ENCODE measurements around the gene HNRNPUL1. TPM values are rescaled to one million over a fixed set of nuclear protein-coding genes. Genes with fewer than 3 reads are reported as not detected.

HNRNPUL1 gene
- total RNA-seq, 1 experiment from 2014 or later = 315 TPM

DNA sequence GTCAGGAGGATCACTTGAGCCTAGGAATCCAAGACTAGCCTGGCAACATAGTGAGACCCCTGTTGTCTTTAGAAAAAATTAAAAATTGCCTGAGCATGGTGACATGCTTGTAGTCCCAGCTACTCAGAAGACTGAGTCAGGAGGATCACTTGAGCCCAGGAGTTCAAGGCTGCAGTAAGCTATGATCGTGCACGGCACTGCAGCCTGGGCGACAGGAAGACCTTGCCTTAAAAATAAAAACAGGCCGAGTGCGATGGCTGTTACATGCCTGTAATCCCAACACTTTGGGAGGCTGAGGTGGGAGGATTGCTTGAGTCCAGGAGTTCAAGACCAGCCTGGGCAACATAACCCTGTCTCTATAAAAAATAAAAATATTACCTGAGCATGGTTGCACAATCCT lies 5.4 kb downstream of the HNRNPUL1 start:
- no CpG with 5 or more reads among the region's 5 CpGs for WGBS (ENCODE audit: extremely low coverage, insufficient read length, low lambda C conversion rate)
- Histone ChIP-seq H2BK5ac (ENCODE audit: insufficient read length, low read length) (no peak overlapping the region), H4K20me1 (ENCODE audit: control insufficient read depth, insufficient read depth, insufficient read length) (no peaks in the 10 kb centered on the region), H4K91ac (ENCODE audit: insufficient read length, low read depth, low read length) (no peak overlapping the region), H3K4me1 (ENCODE audit: insufficient read depth, low read length) (no peaks in the 10 kb centered on the region), H3K79me2 (ENCODE audit: insufficient read depth, low read length) (peaks cover 28% of the 10 kb centered on the region), H2BK15ac (ENCODE audit: low read depth, low read length) (no peak overlapping the region), H3K4ac (ENCODE audit: low read depth, low read length) (no peak overlapping the region), H3K79me1 (ENCODE audit: insufficient read depth, low read depth, low read length, poor library complexity, severe bottlenecking) (peaks cover 11% of the 10 kb centered on the region), H2AK5ac (ENCODE audit: insufficient read length, low read length) (no peak overlapping the region), H2BK20ac (ENCODE audit: low read depth, low read length, poor library complexity, severe bottlenecking) (no peak overlapping the region), H3K9me3 (ENCODE audit: control insufficient read depth, low read depth, low read length) (no peaks in the 10 kb centered on the region), H3K27me3 (ENCODE audit: insufficient read depth, low read length) (no peaks in the 10 kb centered on the region), H2AFZ (ENCODE audit: low read length) (no peak overlapping the region), H2BK12ac (ENCODE audit: insufficient read length, low read depth, low read length) (no peak overlapping the region), H3K4me2 (ENCODE audit: insufficient read depth, insufficient read length, low read length) (no peak overlapping the region), H3K14ac (ENCODE audit: insufficient read depth, low read length) (no peak overlapping the region), H3K23ac (ENCODE audit: insufficient read length, low read depth, low read length) (no peak overlapping the region), H3K56ac (ENCODE audit: insufficient read length, low read depth, low read length) (no peak overlapping the region), H2BK120ac (ENCODE audit: low read depth, low read length, poor library complexity, severe bottlenecking) (no peak overlapping the region), H3K9ac (ENCODE audit: extremely low read depth, insufficient read length, low read length) (no peak overlapping the region), H4K8ac (replicated peaks; ENCODE audit: insufficient read length, low read depth, low read length) (no peak overlapping the region), H3T11ph (ENCODE audit: low read length) (no peak overlapping the region), H3K23me2 (ENCODE audit: insufficient read length, low read depth, low read length, poor library complexity, severe bottlenecking) (peaks cover 10% of the 10 kb centered on the region), H3K18ac (ENCODE audit: insufficient read length, low read depth, low read length) (no peak overlapping the region), H3K27ac (ENCODE audit: insufficient read length, low read depth, low read length) (no peak overlapping the region), H4K5ac (ENCODE audit: insufficient read length, low read depth, low read length) (no peak overlapping the region)
- TF ChIP-seq, protein P1, sequence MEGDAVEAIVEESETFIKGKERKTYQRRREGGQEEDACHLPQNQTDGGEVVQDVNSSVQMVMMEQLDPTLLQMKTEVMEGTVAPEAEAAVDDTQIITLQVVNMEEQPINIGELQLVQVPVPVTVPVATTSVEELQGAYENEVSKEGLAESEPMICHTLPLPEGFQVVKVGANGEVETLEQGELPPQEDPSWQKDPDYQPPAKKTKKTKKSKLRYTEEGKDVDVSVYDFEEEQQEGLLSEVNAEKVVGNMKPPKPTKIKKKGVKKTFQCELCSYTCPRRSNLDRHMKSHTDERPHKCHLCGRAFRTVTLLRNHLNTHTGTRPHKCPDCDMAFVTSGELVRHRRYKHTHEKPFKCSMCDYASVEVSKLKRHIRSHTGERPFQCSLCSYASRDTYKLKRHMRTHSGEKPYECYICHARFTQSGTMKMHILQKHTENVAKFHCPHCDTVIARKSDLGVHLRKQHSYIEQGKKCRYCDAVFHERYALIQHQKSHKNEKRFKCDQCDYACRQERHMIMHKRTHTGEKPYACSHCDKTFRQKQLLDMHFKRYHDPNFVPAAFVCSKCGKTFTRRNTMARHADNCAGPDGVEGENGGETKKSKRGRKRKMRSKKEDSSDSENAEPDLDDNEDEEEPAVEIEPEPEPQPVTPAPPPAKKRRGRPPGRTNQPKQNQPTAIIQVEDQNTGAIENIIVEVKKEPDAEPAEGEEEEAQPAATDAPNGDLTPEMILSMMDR (conservative IDR thresholded peaks at IDR 0.05) = no peak
- peaks cover 56 to 93% (median 82%) of the 10 kb centered on the region in 3 experiments for H3K36me3 Mint-ChIP-seq (ENCODE audit: insufficient read depth in 1 of 3, low read depth in 3 of 3)
- H3K27ac Mint-ChIP-seq = no peak overlapping the region
- DNase-seq = no peak
- H3K27me3 Mint-ChIP-seq (ENCODE audit: low read depth) = no peaks in the 10 kb centered on the region; the same call in 1 of the 2 replicates
- H3K9me3 Mint-ChIP-seq = no peaks in the 10 kb centered on the region; a peak in 1 of 5 replicates
- no peak overlapping the region for H3K4me3 Mint-ChIP-seq
- peaks cover 22 to 26% of the 10 kb centered on the region in 2 experiments for H3K4me1 Mint-ChIP-seq

Data from H9 (cell line).